Measurements from ENCODE around the gene CLNK.

CLNK gene

GRCh38 chr4:10671366-10671765, 13.2 kb downstream of the CLNK start:
- Histone ChIP-seq H3K36me3 (no peaks in the 10 kb centered on the region), H3K4me3 (no peak overlapping the region), H3K27me3 (no peaks in the 10 kb centered on the region), H3K27ac (no peak overlapping the region), H3K9me3 (no peaks in the 10 kb centered on the region), H3K4me1 (no peaks in the 10 kb centered on the region)
- TF ChIP-seq CTCF (IDR thresholded peaks at IDR 0.05) = no peak
- intact Hi-C loops (cut with DNase I; ENCODE audit: low total_unique reads) = no loop called here
- DNase-seq = no peak

- Histone ChIP-seq H3K27ac (no peak overlapping the region), H3K27me3 (no peaks in the 10 kb centered on the region), H3K36me3 (no peaks in the 10 kb centered on the region), H3K4me3 (no peak overlapping the region), H3K9me3 (no peaks in the 10 kb centered on the region), H3K4me1 (no peaks in the 10 kb centered on the region)
- intact Hi-C loops (cut with DNase I; ENCODE audit: low total_unique reads) = no loop called here
- DNase-seq = no peak
- TF ChIP-seq CTCF (IDR thresholded peaks at IDR 0.05) = no peak
These were observed 14.2 kb downstream of the CLNK start for GRCh38 chr4:10670321-10670720.

DNA sequence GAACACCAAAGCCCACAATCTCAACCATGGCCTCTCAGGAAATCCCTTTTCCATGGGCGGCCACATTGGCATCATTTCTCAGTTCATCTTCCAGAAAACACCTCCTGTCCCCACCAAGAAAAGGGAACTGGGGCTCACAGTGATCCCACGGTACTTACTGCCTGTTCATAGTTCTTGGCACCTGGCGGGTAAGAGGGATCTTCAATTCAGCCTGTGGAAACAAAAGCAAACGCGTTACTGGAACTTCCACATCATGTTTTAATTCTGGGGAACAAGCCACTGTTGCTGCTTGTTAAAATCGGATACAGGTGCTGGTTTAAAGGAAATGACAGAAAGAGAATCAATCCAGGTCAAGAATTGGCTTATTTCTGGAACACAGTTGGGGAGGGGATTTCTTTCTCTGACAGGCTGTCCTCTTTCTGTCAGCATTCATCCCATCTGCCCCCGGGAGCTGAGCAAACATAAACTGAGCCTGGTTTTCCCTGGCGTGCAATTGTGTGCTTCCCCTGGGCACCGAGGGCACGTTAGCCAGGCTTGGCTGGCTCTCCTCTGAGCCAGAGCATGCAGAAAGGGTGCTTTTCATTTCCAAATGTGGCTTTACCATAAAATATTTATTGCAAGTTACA, 16.8 kb downstream of the CLNK start:
- H3K27ac ChIP-seq = no peak overlapping the region
- peaks cover 0 to 5% (median 0%) of the 10 kb centered on the region in 4 donors for H3K4me1 ChIP-seq
- no peaks in the 10 kb centered on the region for H3K27me3 ChIP-seq
- TF ChIP-seq CTCF (IDR thresholded peaks at IDR 0.05) = no peak
- no peak for DNase-seq
- no peaks in the 10 kb centered on the region for H3K36me3 ChIP-seq
- H3K4me3 ChIP-seq = no peak overlapping the region
- H3K9me3 ChIP-seq = no peaks in the 10 kb centered on the region
- intact Hi-C loops (cut with DNase I; ENCODE audit: low total_unique reads) = no loop called here

DNA sequence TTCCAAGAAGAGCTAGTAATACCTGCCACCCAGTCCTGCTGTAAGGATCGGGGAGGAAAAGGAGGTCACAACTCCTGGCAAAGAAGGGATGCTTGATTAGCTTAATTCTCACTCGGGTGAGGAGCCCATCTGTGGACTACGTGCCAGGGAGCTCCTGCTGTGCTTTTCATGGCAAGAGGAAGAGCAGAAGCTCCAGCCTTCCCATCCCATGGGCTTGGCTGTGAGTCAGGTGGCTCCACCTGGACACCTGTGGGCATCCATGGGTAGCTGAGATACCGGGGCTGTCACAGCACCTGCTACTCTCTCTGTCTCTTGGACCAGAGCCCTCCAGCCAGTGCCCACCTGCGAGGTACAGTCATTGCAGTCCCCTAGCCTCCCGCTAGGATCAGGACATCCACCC, 18.0 kb downstream of the CLNK start:
- intact Hi-C loops (cut with DNase I; ENCODE audit: low total_unique reads) = no loop called here
- H3K4me3 ChIP-seq = no peak overlapping the region
- peaks cover 0 to 5% (median 0%) of the 10 kb centered on the region in 4 donors for H3K4me1 ChIP-seq

DNA sequence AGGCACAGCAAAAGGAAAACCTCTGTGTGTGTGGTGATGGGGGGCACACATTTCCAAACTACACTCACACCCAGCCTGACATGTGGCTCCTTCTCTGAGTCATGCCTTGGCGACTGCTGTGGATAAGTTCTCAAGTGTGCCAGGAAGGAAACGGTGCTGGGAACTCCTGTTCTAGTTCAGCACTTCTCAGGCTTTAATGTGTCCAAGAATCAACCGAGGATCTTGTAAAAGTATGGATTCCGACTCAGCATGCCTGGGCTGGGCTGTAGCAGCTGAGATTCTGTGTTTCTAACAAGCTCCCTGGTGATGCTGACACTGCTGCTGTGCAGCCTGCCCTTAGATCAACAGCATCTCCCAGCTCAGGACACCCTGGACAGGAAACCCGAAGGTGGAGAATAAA, 20.2 kb downstream of the CLNK start:
- Histone ChIP-seq H3K4me3 (no peak overlapping the region), H3K4me1 (peaks cover 0 to 5% (median 0%) of the 10 kb centered on the region in 4 donors), H3K9me3 (no peaks in the 10 kb centered on the region), H3K36me3 (no peaks in the 10 kb centered on the region), H3K27me3 (no peaks in the 10 kb centered on the region), H3K27ac (no peak overlapping the region)
- TF ChIP-seq CTCF (IDR thresholded peaks at IDR 0.05) = no peak
- intact Hi-C loops (cut with DNase I; ENCODE audit: low total_unique reads) = no loop called here
- DNase-seq = peak in 1 of 2 donors; percentile 68

More for the DNA sequence above, 18.0 kb downstream of the CLNK start:
- Histone ChIP-seq H3K36me3 (no peaks in the 10 kb centered on the region), H3K27me3 (no peaks in the 10 kb centered on the region), H3K27ac (no peak overlapping the region), H3K9me3 (no peaks in the 10 kb centered on the region)
- no peak for DNase-seq
- TF ChIP-seq CTCF (IDR thresholded peaks at IDR 0.05) = no peak

DNA sequence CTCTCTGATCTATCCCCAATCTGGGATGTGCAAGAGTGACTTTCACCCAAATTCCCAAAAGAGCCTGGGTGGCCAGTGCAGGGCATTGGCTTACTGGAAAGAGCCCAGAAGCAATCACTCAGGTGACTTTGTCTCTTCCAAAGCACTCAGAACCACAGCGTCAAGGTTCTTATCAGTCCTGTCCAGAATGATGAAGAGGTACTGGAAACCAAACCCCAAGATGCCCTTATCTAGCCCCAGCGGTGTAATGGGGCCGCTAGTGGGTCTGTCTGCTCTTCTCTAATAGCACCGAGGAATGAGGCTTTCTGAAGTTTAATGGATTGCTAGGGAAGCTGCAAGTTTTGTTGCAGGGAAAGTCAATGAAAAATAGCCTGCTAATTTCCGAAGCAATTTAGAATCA, 21.6 kb downstream of the CLNK start:
- Histone ChIP-seq H3K27ac (no peak overlapping the region), H3K4me1 (peaks cover 0 to 5% (median 0%) of the 10 kb centered on the region in 4 donors), H3K27me3 (no peaks in the 10 kb centered on the region), H3K36me3 (no peaks in the 10 kb centered on the region), H3K9me3 (no peaks in the 10 kb centered on the region), H3K4me3 (no peak overlapping the region)
- TF ChIP-seq CTCF (IDR thresholded peaks at IDR 0.05) = no peak
- no peak for DNase-seq
- intact Hi-C loops (cut with DNase I; ENCODE audit: low total_unique reads) = no loop called here

Data from tibial artery (tissue), 4 donors.